Endothelial cell of umbilical vein (primary cell): ENCODE results near the gene TTBK1. TPM values are rescaled to one million over a fixed set of nuclear protein-coding genes. Genes with fewer than 3 reads are reported as not detected.

Experiments used
- BruUV-seq: library from RNA; stranded (reverse); fragments of 400-500 nt; replicated peaks from 2 replicates; lab custom pipeline; 2021; lab: Mats Ljungman, UMichigan
- CTCF ChIA-PET: fragments of 300-600, 350-600 bp; sonication (Branson Sonifier 250); formaldehyde crosslinking; loops from one replicate; lab custom pipeline; 2021; ENCODE audit warnings: antibody characterized with exemption, inconsistent platforms; lab: Charles Lee
- POLR2A ChIA-PET: fragments of 300-600, 350-600 bp; sonication (Branson Sonifier 250); formaldehyde crosslinking; loops from one replicate; lab custom pipeline; 2021; ENCODE audit warnings: antibody characterized with exemption, inconsistent platforms; lab: Charles Lee
- DNase-seq: peaks from one replicate; pipeline ENCODE4 v3.0.0-alpha.2; 2011; ENCODE audit warnings: low read depth, low spot score
- FAIRE-seq: peaks from 2 replicates; lab custom pipeline; 2011; peaks lifted over from hg19 to GRCh38; lab: Jason Lieb, UNC
- H2AFZ ChIP-seq: 2 replicates; pipeline ENCODE4 v1.6.0; 2012; ENCODE audit warnings: low read depth, low read length, control low read depth, inconsistent platforms
- H3K27ac ChIP-seq: 2 replicates; pipeline ENCODE4 v1.5.1; 2011; ENCODE audit warnings: low read depth, mild to moderate bottlenecking, control low read depth, low read length, moderate library complexity; ENCODE audit not compliant: insufficient read depth
- H3K27me3 ChIP-seq, 2 experiments: 2 replicates each; pipeline versions ENCODE4 v1.6.0 to v1.6.1; 2011; ENCODE audit warnings: low read length in 2 of 2, mixed read lengths in 1 of 2; ENCODE audit not compliant: control insufficient read depth in 2 of 2, insufficient read depth in 2 of 2
- H3K36me3 ChIP-seq, 2 experiments: 2 replicates in 1 of 2; 3 replicates in 1 of 2; pipeline ENCODE4 v1.5.1; 2011; ENCODE audit warnings: low read length in 2 of 2, mild to moderate bottlenecking in 1 of 2, moderate library complexity in 1 of 2; ENCODE audit not compliant: control insufficient read depth in 2 of 2, insufficient read depth in 2 of 2; ENCODE audit errors: extremely low read depth in 1 of 2
- H3K4me1 ChIP-seq: 3 replicates; pipeline ENCODE4 v1.5.1; 2011; ENCODE audit warnings: mild to moderate bottlenecking, low read length; ENCODE audit not compliant: control insufficient read depth, insufficient read depth; ENCODE audit errors: extremely low read depth
- H3K4me2 ChIP-seq: 2 replicates; pipeline ENCODE4 v1.6.1; 2011; ENCODE audit warnings: low read length, control low read depth, mixed read lengths; ENCODE audit not compliant: insufficient read depth
- H3K4me3 ChIP-seq, 3 experiments: fragments of 200-600 bp in 1 of 3; sonication (generic), shearing (Covaris generic) in 1 of 3; replicated peaks in 1 of 3; 2 replicates each; pipeline ENCODE4 v1.5.1; 2011 to 2016; ENCODE audit warnings: control low read depth in 3 of 3, low read length in 3 of 3, mild to moderate bottlenecking in 2 of 3, inconsistent platforms in 1 of 3, low read depth in 1 of 3, moderate library complexity in 1 of 3; ENCODE audit not compliant: insufficient read depth in 1 of 3
- H3K79me2 ChIP-seq: 2 replicates; pipeline ENCODE4 v1.6.0; 2012; ENCODE audit warnings: low read length, inconsistent platforms; ENCODE audit not compliant: control insufficient read depth, insufficient read depth
- H3K9ac ChIP-seq: replicated peaks from 2 replicates; pipeline ENCODE3; 2011; ENCODE audit warnings: low read length, control low read depth; ENCODE audit not compliant: insufficient read depth; ENCODE audit errors: extremely low read depth
- H3K9me1 ChIP-seq: replicated peaks from 3 replicates; pipeline ENCODE4 v1.6.0; 2011; ENCODE audit warnings: mild to moderate bottlenecking, low read length; ENCODE audit not compliant: control insufficient read depth, insufficient read depth; ENCODE audit errors: extremely low read depth
- H3K9me3 ChIP-seq: replicated peaks from 2 replicates; pipeline ENCODE4 v1.5.1; 2012; ENCODE audit warnings: low read length, inconsistent platforms; ENCODE audit not compliant: control insufficient read depth, insufficient read depth
- H4K20me1 ChIP-seq: replicated peaks from 2 replicates; pipeline ENCODE3; 2011; ENCODE audit warnings: mild to moderate bottlenecking, low read length; ENCODE audit not compliant: control insufficient read depth, insufficient read depth; ENCODE audit errors: extremely low read depth
- CTCF ChIP-seq, 2 donors: IDR thresholded peaks; 1 replicate in 1 of 2; 2 replicates in 1 of 2; pipeline ENCODE4 v1.5.1; 2011; ENCODE audit warnings: low read length in 2 of 2, mild to moderate bottlenecking in 2 of 2, moderate library complexity in 2 of 2, control low read depth in 1 of 2, inconsistent platforms in 1 of 2, low read depth in 1 of 2; ENCODE audit not compliant: insufficient read depth in 1 of 2; ENCODE audit errors: extremely low read depth in 1 of 2
- JUN ChIP-seq: IDR thresholded peaks from 2 replicates; pipeline ENCODE4 v1.6.1; 2011; ENCODE audit warnings: borderline replicate concordance, low read depth; ENCODE audit not compliant: insufficient read length, insufficient read depth
- MYC ChIP-seq: IDR thresholded peaks from one replicate; pipeline ENCODE4 v1.6.1; 2011; ENCODE audit warnings: mild to moderate bottlenecking, low read depth, low read length
- POLR2A ChIP-seq: IDR thresholded peaks from 2 replicates; pipeline ENCODE4 v1.6.1; 2012; ENCODE audit warnings: low read depth, mild to moderate bottlenecking, control low read depth, low read length
- POLR2AphosphoS5 ChIP-seq: IDR thresholded peaks from 2 replicates; pipeline ENCODE4 v1.6.1; 2012; ENCODE audit warnings: low read depth, mild to moderate bottlenecking, control low read depth, low read length, moderate library complexity; ENCODE audit not compliant: insufficient read depth
- dilution Hi-C: fragments of 300-500 bp; cut with MboI; formaldehyde crosslinking; loops from one replicate; pipeline ENCODE4 v1.15.0; 2019; ENCODE audit warnings: low sequenced_read_pairs; ENCODE audit not compliant: extremely low pct_ligation_motif_present
- intact Hi-C: fragments of 100-400 bp; cut with micrococcal nuclease; formaldehyde crosslinking; loops from one replicate; pipeline ENCODE4 v1.10.0; 2022
- polyA plus RNA-seq, 4 experiments: library from polyadenylated mRNA; depleted of rRNA in 3 of 4; stranded (reverse) in 3 of 4; unstranded in 1 of 4; fragments of >200 nt; gene quantifications; 2 replicates each; pipeline versions ENCODE4 v1.2.1 to v1.2.3, GENCODE V29; 2011 to 2012; ENCODE audit warnings: missing spikeins in 1 of 4
- total RNA-seq: library from RNA; stranded (reverse); gene quantifications from 2 replicates; pipeline ENCODE4 v1.2.3, GENCODE V29; 2021
- TF ChIP-seq, protein P1 (sequence below): IDR thresholded peaks from 2 replicates; pipeline ENCODE4 v1.6.1; 2011; ENCODE audit not compliant: insufficient read depth, insufficient read length

The TTBK1 gene
- total and polyA plus RNA-seq, 2 donors (not counting 3 experiments of a cell fraction or from before 2014, with no cell fraction given), result 0.06 TPM; not detected in 1

DNA sequence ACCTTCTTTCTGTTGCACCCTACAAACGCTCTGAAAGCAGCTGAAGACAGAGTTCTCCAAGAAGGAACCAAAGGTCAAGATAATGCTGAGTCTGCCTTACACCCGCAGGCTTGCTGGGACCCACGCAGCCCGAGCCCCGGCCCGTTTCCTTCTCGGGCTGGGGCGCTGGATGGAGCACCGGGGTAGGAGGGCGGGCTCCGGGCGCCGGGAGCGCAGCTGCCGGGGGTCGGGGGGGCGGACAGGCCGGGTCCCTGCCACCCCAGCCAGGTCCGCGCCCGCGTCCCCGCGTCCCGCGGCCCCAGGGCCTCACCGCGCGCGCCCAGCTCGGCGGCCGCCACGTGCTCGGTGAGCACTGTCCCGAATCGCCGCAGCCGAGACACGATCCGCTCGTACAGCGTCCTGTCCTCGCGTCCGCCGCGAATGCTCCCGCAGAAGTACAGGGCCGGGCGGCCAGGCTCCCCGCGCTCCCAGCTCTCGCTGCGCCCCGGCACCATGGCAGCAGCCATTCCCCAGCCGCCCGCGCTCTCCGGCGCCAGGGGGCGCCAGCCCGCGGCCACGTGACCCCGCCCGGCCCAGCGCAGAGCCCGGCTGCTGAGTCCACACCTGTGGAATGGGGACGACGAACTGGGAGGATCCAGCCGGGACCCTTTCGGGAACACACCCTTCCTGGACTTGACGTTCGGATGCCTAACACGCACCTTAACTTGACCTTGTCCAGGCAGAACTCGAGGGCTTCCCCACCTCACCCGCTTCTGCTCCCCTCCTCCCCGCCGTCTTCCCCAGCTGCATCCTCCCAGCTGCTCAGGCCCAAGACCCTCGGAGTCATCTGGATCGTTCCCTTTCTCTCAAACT is 14.1 kb upstream of the TTBK1 start, which contains the start of gene DNPH1:
DNPH1 (minus strand) TSS at position 531 of the 852 bp plus-strand sequence; CDS start at position 506, 25 bp downstream.
- H3K27ac ChIP-seq, result peak within 1 kb of the TSS; percentile 30
- peak within 1 kb of the TSS; percentile 54 to 76 (median 71) for H3K4me3 ChIP-seq
- no peaks in the 10 kb centered on the region for H3K9me3 ChIP-seq
- no peaks in the 10 kb centered on the region for H3K9me1 ChIP-seq
- TF ChIP-seq MYC (no peak), POLR2A (peak; percentile 77), JUN (no peak), CTCF (IDR thresholded peaks at IDR 0.05; ENCODE audit: extremely low read depth in 1 of 2, insufficient read depth in 1 of 2, low read depth in 1 of 2, low read length in 2 of 2) (peak; percentile 80 to 92), POLR2AphosphoS5 (peak; percentile 87)
- TF ChIP-seq, protein P1, sequence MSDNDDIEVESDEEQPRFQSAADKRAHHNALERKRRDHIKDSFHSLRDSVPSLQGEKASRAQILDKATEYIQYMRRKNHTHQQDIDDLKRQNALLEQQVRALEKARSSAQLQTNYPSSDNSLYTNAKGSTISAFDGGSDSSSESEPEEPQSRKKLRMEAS, result peak; percentile 54
- peak within 1 kb of the TSS; percentile 75 for H3K9ac ChIP-seq
- H3K4me1 ChIP-seq, result peaks cover 6% of the 10 kb centered on the region
- H3K79me2 ChIP-seq, result peaks cover 3% of the 10 kb centered on the region
- DNase-seq, result peak; percentile 70
- BruUV-seq, result no TSS peak
- ChIA-PET POLR2A (no interaction called here), CTCF (interaction anchor here (0.6 to 2.6 kb wide), 55 partner anchors 9 to 850 kb away, joined by 3 to 27 read pairs (median 5); partner anchors contain the start of genes CRIP3, CUL9, LRRC73 and SRF)
- no peaks in the 10 kb centered on the region for H4K20me1 ChIP-seq
- intact Hi-C loops (loop anchor here (1.0 kb wide), 2 partner anchors 56 to 105 kb away; no protein-coding TSS in a partner anchor), dilution Hi-C loops (no loop called here)
- peak within 1 kb of the TSS; percentile 94 for H3K4me2 ChIP-seq
- peak within 1 kb of the TSS; percentile 87 for H2AFZ ChIP-seq
- H3K27me3 ChIP-seq, result peaks cover 6 to 10% of the 10 kb centered on the region in 2 experiments
- H3K36me3 ChIP-seq, result no peaks in the 10 kb centered on the region
- FAIRE-seq, result peak; percentile 64
